ENCODE results near the gene RTN4R.

Gene RTN4R

GRCh38 chr22:20220629-20221026, 47.5 kb downstream of the RTN4R start:
- Histone ChIP-seq H3K36me3 (ENCODE audit: insufficient read depth, low read length) (no peaks in the 10 kb centered on the region; the same call in 1 of the 2 replicates), H3K9ac (ENCODE audit: low read length) (no peak overlapping the region), H3F3A (ENCODE audit: insufficient read depth, low read length) (no peaks in the 10 kb centered on the region), H3K4me1 (ENCODE audit: insufficient read depth, low read length, severe bottlenecking) (no peaks in the 10 kb centered on the region), H2AFZ (ENCODE audit: low read length) (no peak overlapping the region), H3K27me3 (ENCODE audit: insufficient read depth, low read length) (peaks cover 5% of the 10 kb centered on the region; the same call in 1 of the 2 replicates), H3K9me2 (ENCODE audit: low read depth, low read length) (no peaks in the 10 kb centered on the region), H4K20me1 (ENCODE audit: insufficient read depth, low read length) (no peaks in the 10 kb centered on the region), H3K4me3 (ENCODE audit: low read depth, low read length, poor library complexity, severe bottlenecking) (no peak overlapping the region), H3K9me3 (ENCODE audit: low read length) (no peaks in the 10 kb centered on the region), H3K4me2 (ENCODE audit: low read length) (no peak overlapping the region), H3K27ac (ENCODE audit: low read depth, low read length, poor library complexity, severe bottlenecking) (no peak overlapping the region), H3K79me2 (ENCODE audit: insufficient read depth, low read length) (no peaks in the 10 kb centered on the region)
- no peak for TF ChIP-seq CTCF (IDR thresholded peaks at IDR 0.05; ENCODE audit: low read length)
- TF ChIP-seq EZH2 (IDR thresholded peaks at IDR 0.05; ENCODE audit: borderline replicate concordance, low read length) = no peak

- no peaks in the 10 kb centered on the region for H3K9me3 ChIP-seq (ENCODE audit: low read length)
- peaks cover 5% of the 10 kb centered on the region; the same call in 1 of the 2 replicates for H3K27me3 ChIP-seq (ENCODE audit: insufficient read depth, low read length)
- H3K36me3 ChIP-seq (ENCODE audit: insufficient read depth, low read length) = no peaks in the 10 kb centered on the region; the same call in 1 of the 2 replicates
- H4K20me1 ChIP-seq (ENCODE audit: insufficient read depth, low read length) = no peaks in the 10 kb centered on the region
- TF ChIP-seq CTCF (IDR thresholded peaks at IDR 0.05; ENCODE audit: low read length) = no peak
- no peaks in the 10 kb centered on the region for H3K9me2 ChIP-seq (ENCODE audit: low read depth, low read length)
- no peaks in the 10 kb centered on the region for H3K4me1 ChIP-seq (ENCODE audit: insufficient read depth, low read length, severe bottlenecking)
- no peaks in the 10 kb centered on the region for H3K79me2 ChIP-seq (ENCODE audit: insufficient read depth, low read length)
- H3K27ac ChIP-seq (ENCODE audit: low read depth, low read length, poor library complexity, severe bottlenecking) = no peak overlapping the region
- H3K4me3 ChIP-seq (ENCODE audit: low read depth, low read length, poor library complexity, severe bottlenecking) = no peak overlapping the region
- no peak overlapping the region for H2AFZ ChIP-seq (ENCODE audit: low read length)
- no peak overlapping the region for H3K4me2 ChIP-seq (ENCODE audit: low read length)
- no peak overlapping the region for H3K9ac ChIP-seq (ENCODE audit: low read length)
- H3F3A ChIP-seq (ENCODE audit: insufficient read depth, low read length) = no peaks in the 10 kb centered on the region
Measured at GRCh38 chr22:20219667-20220628, 48.2 kb downstream of the RTN4R start.

- Histone ChIP-seq H3K9me2 (ENCODE audit: low read depth, low read length) (no peaks in the 10 kb centered on the region), H3F3A (ENCODE audit: insufficient read depth, low read length) (no peaks in the 10 kb centered on the region), H2AFZ (ENCODE audit: low read length) (no peak overlapping the region), H3K4me3 (ENCODE audit: low read depth, low read length, poor library complexity, severe bottlenecking) (no peak overlapping the region), H3K79me2 (ENCODE audit: insufficient read depth, low read length) (no peaks in the 10 kb centered on the region), H4K20me1 (ENCODE audit: insufficient read depth, low read length) (no peaks in the 10 kb centered on the region), H3K4me2 (ENCODE audit: low read length) (no peak overlapping the region), H3K36me3 (ENCODE audit: insufficient read depth, low read length) (no peaks in the 10 kb centered on the region; the same call in 1 of the 2 replicates), H3K4me1 (ENCODE audit: insufficient read depth, low read length, severe bottlenecking) (no peaks in the 10 kb centered on the region), H3K27ac (ENCODE audit: low read depth, low read length, poor library complexity, severe bottlenecking) (no peak overlapping the region), H3K27me3 (ENCODE audit: insufficient read depth, low read length) (peaks cover 5% of the 10 kb centered on the region; the same call in 1 of the 2 replicates), H3K9ac (ENCODE audit: low read length) (no peak overlapping the region), H3K9me3 (ENCODE audit: low read length) (no peaks in the 10 kb centered on the region)
- no peak for TF ChIP-seq CTCF (IDR thresholded peaks at IDR 0.05; ENCODE audit: low read length)
- no peak for TF ChIP-seq EZH2 (IDR thresholded peaks at IDR 0.05; ENCODE audit: borderline replicate concordance, low read length)
Measured at GRCh38 chr22:20218987-20219386, 49.1 kb downstream of the RTN4R start.
